GM13976 (cell line): ENCODE results near the gene STOM.

ENCODE experiments used
- DNase-seq: peaks from one replicate; pipeline ENCODE4 v3.0.0; 2012; ENCODE audit warnings: low spot score
- in situ Hi-C: fragments of 300-500 bp; cut with MboI; formaldehyde crosslinking; loops from one replicate; pipeline ENCODE4 v1.12.0; 2022; ENCODE audit warnings: low sequenced_read_pairs, mixed read lengths, inconsistent platforms; ENCODE audit not compliant: unreplicated experiment
- TF ChIP-seq, protein P1 (sequence below): IDR thresholded peaks from 2 replicates; pipeline ENCODE4 v1.5.1; 2012; ENCODE audit warnings: borderline replicate concordance, mild to moderate bottlenecking; ENCODE audit not compliant: insufficient read depth; ENCODE audit errors: extremely low read depth, missing control alignments, control extremely low read depth

STOM gene

DNA sequence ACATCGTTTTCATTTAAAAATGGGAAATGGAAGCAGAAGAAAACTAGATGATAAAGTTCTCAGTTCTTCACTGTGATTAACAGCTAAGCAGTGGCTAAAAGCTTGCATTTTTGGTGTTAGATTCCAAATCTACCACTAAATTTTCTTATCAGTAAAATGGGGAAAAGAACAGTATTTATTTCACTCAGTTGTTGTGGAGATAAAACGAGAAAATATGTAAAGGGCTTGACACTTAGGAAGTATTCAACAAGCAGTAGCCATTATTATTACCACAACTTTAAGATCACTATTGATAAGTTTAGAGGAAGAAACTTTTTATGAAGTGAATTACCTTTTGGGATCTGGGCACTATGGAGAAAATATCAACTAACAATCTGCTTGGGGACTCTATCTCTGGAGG is 4.5 kb downstream of the STOM start:
- TF ChIP-seq, protein P1, sequence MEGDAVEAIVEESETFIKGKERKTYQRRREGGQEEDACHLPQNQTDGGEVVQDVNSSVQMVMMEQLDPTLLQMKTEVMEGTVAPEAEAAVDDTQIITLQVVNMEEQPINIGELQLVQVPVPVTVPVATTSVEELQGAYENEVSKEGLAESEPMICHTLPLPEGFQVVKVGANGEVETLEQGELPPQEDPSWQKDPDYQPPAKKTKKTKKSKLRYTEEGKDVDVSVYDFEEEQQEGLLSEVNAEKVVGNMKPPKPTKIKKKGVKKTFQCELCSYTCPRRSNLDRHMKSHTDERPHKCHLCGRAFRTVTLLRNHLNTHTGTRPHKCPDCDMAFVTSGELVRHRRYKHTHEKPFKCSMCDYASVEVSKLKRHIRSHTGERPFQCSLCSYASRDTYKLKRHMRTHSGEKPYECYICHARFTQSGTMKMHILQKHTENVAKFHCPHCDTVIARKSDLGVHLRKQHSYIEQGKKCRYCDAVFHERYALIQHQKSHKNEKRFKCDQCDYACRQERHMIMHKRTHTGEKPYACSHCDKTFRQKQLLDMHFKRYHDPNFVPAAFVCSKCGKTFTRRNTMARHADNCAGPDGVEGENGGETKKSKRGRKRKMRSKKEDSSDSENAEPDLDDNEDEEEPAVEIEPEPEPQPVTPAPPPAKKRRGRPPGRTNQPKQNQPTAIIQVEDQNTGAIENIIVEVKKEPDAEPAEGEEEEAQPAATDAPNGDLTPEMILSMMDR = no peak
- in situ Hi-C loops = no loop called here
- DNase-seq = no peak

DNA sequence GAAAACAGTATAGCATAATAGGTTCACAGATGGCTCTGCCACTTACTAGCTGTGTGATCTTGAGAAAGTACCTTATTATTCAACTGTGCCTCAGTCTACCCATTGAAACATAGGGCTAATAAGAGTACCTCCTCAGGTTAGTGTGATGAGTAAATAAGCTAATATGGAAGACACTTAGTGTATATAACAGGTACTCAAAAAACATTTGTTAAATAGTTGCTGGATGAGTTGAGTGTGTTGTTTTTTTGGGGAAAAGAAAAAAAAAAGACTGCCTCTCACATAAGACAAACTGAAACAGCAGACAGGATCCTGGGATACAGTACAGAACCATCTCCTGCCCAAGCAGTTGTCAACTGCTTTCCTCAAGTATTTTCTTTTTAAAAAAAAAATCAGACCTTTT is 5.2 kb downstream of the STOM start:
- TF ChIP-seq, protein P1 = no peak
- DNase-seq = no peak
- in situ Hi-C loops = no loop called here

DNA sequence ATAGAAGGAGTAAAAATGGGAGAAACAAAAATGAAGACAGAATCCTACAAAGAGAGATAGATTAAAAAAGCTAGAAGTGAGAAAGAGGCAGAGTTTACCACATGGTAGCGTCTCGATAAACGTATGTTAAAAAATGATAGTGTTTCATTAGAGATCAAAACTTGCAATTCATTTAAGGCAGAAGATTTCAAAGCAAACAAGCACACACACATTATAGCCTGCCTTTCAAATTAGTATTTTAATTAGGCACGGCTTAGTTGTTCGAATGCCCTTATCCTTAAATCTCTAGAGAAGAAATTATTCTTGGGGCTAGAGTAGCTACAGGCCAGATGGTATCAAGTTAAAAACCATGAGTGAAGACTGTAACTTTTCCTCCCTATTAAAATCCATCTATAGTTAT is 6.0 kb downstream of the STOM start:
- in situ Hi-C loops = no loop called here
- DNase-seq = no peak
- TF ChIP-seq, protein P1 = no peak

DNA sequence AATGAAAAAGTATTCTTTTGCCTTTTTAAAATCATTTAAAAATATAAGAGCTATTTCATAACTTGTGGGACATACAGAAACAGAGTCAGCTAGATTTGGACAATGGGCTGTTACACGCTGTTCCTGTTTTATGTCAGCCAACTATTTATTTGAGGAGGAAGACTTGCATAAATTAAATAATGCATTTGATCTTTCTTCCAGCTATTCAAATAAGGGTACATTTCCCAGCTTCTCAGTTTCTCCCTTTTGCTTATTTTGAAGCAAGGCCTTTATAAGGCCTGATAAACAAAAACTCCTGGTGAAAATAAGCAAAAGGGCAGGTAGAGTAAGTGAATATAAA is 6.5 kb downstream of the STOM start:
- TF ChIP-seq, protein P1 = no peak
- in situ Hi-C loops = no loop called here
- no peak for DNase-seq

DNA sequence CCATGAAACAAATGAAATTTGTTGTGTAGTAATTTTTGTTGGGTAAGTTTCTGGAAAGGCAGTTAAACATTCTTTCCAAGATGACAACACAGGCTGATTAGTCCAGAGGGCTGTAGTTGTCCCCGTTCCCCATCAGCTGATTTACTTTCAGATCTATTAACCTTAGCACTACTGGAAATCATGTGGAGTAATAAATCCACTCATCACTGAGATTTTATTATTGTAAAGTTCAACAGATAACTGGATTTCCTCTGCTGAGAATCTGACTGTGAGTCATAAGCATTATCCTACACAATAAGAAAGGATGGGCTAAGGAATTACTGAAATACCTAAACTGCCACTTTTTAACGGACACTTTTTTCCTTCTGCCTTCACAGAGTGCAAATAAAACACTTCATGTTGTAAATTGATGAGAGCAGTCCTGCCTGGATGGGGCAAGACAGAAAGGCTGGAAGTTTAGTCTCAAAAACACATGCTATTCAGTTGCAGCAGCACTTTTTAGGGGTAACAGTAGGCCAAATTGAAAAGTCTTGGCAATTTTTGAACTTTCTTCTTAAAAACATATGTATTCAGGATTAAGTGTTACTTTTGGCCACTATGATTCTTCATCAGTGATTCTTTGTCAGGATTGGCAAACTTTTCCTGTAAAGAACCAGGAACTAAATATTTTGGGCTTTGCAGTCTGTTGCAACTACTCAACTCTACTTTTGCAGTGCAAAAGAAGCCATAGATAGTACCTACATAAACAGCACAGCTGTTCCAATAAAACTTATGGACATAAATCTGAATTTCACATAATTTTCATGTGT is 7.0 kb downstream of the STOM start:
- in situ Hi-C loops = no loop called here
- DNase-seq = no peak
- TF ChIP-seq, protein P1 = no peak

DNA sequence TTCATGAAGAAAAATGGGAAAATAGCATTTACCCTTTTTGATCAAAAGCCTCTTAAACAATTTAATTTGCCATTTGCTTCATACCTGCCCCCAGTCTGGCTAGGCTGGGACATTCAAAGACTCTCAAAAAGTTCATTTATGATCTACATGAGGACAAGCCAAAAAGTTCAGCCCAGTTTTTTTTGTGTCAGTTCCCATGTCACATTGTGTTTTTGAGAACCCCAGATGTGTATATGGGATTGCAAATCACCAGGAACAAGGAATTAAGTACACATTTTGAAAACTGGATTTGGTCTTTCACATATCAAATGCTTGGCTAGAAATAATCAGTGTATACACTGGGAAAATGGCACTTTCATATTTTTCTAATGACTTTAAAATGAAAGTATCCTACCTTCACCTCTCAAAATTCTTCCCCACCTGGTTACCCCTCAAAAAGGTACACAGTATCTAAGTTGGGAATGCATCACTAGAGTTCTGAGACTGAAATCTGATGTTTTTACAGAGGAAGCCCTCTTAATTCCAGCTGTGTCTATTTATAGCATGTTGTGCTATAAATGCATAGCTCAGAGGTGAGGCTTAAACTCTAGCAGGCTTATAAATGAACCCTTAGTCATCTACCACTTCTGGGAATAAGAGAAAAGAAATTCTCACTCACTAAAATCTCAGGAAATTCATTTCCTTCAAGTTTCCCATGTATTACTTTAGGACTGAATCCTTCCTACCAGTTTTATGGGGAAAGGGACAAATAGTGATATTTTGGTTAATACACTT is 9.3 kb downstream of the STOM start:
- in situ Hi-C loops = no loop called here
- TF ChIP-seq, protein P1 = no peak
- DNase-seq = no peak
